Stimulated activated naive CD8-positive, alpha-beta T cell treated with anti-CD3 and anti-CD28 coated beads, Interleukin-15, amount 100 ng/mL, for 72 hours (primary cell): ENCODE results near the gene SPATA46.

Experiments
- ATAC-seq: fragments of 150-1000 bp; cut with Tn5 transposase; 2 replicates; pipeline ENCODE4 v1.10.0; 2021; ENCODE audit warnings: mild to moderate bottlenecking, moderate library complexity
- DNase-seq, 2 donors: peaks; one replicate each; pipeline ENCODE4 v3.0.0; 2021 to 2022
- H3K27ac Mint-ChIP-seq, 2 donors: one replicate each; pipeline ENCODE4 v1.8.0; 2022; ENCODE audit warnings: mild to moderate bottlenecking in 2 of 2, mixed read lengths in 2 of 2, moderate library complexity in 2 of 2
- H3K27me3 Mint-ChIP-seq: one replicate; pipeline ENCODE4 v1.8.0; 2022; ENCODE audit warnings: mixed read lengths
- H3K4me1 Mint-ChIP-seq: one replicate; pipeline ENCODE4 v1.8.0; 2022; ENCODE audit warnings: mild to moderate bottlenecking, mixed read lengths
- H3K4me3 Mint-ChIP-seq, 2 donors: one replicate each; pipeline ENCODE4 v1.8.0; 2022; ENCODE audit warnings: mild to moderate bottlenecking in 2 of 2, mixed read lengths in 2 of 2, moderate library complexity in 1 of 2
- H3K9me3 Mint-ChIP-seq, 2 donors: one replicate each; pipeline ENCODE4 v1.8.0; 2022; ENCODE audit warnings: mixed read lengths in 2 of 2

SPATA46 gene

GRCh38 chr1:162370161-162370560 lies 6.5 kb downstream of the SPATA46 start:
- no peaks in the 10 kb centered on the region for H3K4me1 Mint-ChIP-seq
- ATAC-seq = no peak
- no peak for DNase-seq
- H3K27me3 Mint-ChIP-seq = no peaks in the 10 kb centered on the region
- H3K4me3 Mint-ChIP-seq = no peak overlapping the region
- H3K27ac Mint-ChIP-seq = no peak overlapping the region
- no peaks in the 10 kb centered on the region for H3K9me3 Mint-ChIP-seq

GRCh38 chr1:162369571-162369970 lies 7.1 kb downstream of the SPATA46 start:
- Mint-ChIP-seq H3K27me3 (no peaks in the 10 kb centered on the region), H3K9me3 (no peaks in the 10 kb centered on the region), H3K27ac (no peak overlapping the region), H3K4me1 (no peaks in the 10 kb centered on the region), H3K4me3 (no peak overlapping the region)
- no peak for ATAC-seq
- no peak for DNase-seq

GRCh38 chr1:162368451-162368850 lies 8.2 kb downstream of the SPATA46 start:
- Mint-ChIP-seq H3K4me1 (no peaks in the 10 kb centered on the region), H3K27me3 (peaks cover 11% of the 10 kb centered on the region), H3K27ac (no peak overlapping the region), H3K9me3 (no peaks in the 10 kb centered on the region), H3K4me3 (no peak overlapping the region)
- ATAC-seq = no peak
- DNase-seq = no peak

- no peak for DNase-seq
- no peaks in the 10 kb centered on the region for H3K4me1 Mint-ChIP-seq
Measured at GRCh38 chr1:162367772-162368171, 8.9 kb downstream of the SPATA46 start.

GRCh38 chr1:162367073-162367472 lies 9.6 kb downstream of the SPATA46 start:
- ATAC-seq (no peak), DNase-seq (no peak)
- H3K27ac Mint-ChIP-seq = no peak overlapping the region
- peaks cover 14% of the 10 kb centered on the region for H3K27me3 Mint-ChIP-seq
- peak overlapping the region in 1 of 2 donors; percentile 49 for H3K4me3 Mint-ChIP-seq
- no peaks in the 10 kb centered on the region for H3K9me3 Mint-ChIP-seq
- no peaks in the 10 kb centered on the region for H3K4me1 Mint-ChIP-seq

More at GRCh38 chr1:162367772-162368171, 8.9 kb downstream of the SPATA46 start:
- Mint-ChIP-seq H3K4me3 (no peak overlapping the region), H3K27me3 (peaks cover 14% of the 10 kb centered on the region), H3K9me3 (no peaks in the 10 kb centered on the region), H3K27ac (no peak overlapping the region)
- no peak for ATAC-seq

- peak overlapping the region in 1 of 2 donors; percentile 49 for H3K4me3 Mint-ChIP-seq
- no peaks in the 10 kb centered on the region for H3K4me1 Mint-ChIP-seq
- DNase-seq (no peak), ATAC-seq (peak; percentile 10)
- H3K27me3 Mint-ChIP-seq = peaks cover 14% of the 10 kb centered on the region
- no peaks in the 10 kb centered on the region for H3K9me3 Mint-ChIP-seq
- no peak overlapping the region for H3K27ac Mint-ChIP-seq
Measured at GRCh38 chr1:162366671-162367070, 10.0 kb downstream of the SPATA46 start.

- peaks cover 14% of the 10 kb centered on the region for H3K27me3 Mint-ChIP-seq
- no peaks in the 10 kb centered on the region for H3K9me3 Mint-ChIP-seq
- no peak overlapping the region for H3K27ac Mint-ChIP-seq
- no peaks in the 10 kb centered on the region for H3K4me1 Mint-ChIP-seq
- no peak overlapping the region for H3K4me3 Mint-ChIP-seq
- no peak for ATAC-seq
- no peak for DNase-seq
Measured at GRCh38 chr1:162366149-162366548, 10.5 kb downstream of the SPATA46 start.

GRCh38 chr1:162365284-162366020 lies 11.2 kb downstream of the SPATA46 start:
- no peaks in the 10 kb centered on the region for H3K9me3 Mint-ChIP-seq
- no peaks in the 10 kb centered on the region for H3K4me1 Mint-ChIP-seq
- DNase-seq = no peak
- peaks cover 14% of the 10 kb centered on the region for H3K27me3 Mint-ChIP-seq
- no peak overlapping the region for H3K27ac Mint-ChIP-seq
- no peak overlapping the region for H3K4me3 Mint-ChIP-seq
- ATAC-seq = no peak

GRCh38 chr1:162364498-162364897 lies 12.2 kb downstream of the SPATA46 start:
- no peak for DNase-seq
- H3K27ac Mint-ChIP-seq = peak overlapping the region in 1 of 2 donors; percentile 35
- no peak for ATAC-seq
- peaks cover 14% of the 10 kb centered on the region for H3K27me3 Mint-ChIP-seq
- no peak overlapping the region for H3K4me3 Mint-ChIP-seq
- no peaks in the 10 kb centered on the region for H3K9me3 Mint-ChIP-seq
- H3K4me1 Mint-ChIP-seq = no peaks in the 10 kb centered on the region

GRCh38 chr1:162363823-162364222 lies 12.8 kb downstream of the SPATA46 start:
- no peak for ATAC-seq
- H3K9me3 Mint-ChIP-seq = no peaks in the 10 kb centered on the region
- H3K4me3 Mint-ChIP-seq = no peak overlapping the region
- H3K27me3 Mint-ChIP-seq = peaks cover 14% of the 10 kb centered on the region
- H3K4me1 Mint-ChIP-seq = no peaks in the 10 kb centered on the region
- H3K27ac Mint-ChIP-seq = no peak overlapping the region
- DNase-seq = no peak

- no peaks in the 10 kb centered on the region for H3K4me1 Mint-ChIP-seq
- no peak overlapping the region for H3K4me3 Mint-ChIP-seq
- no peak overlapping the region for H3K27ac Mint-ChIP-seq
- ATAC-seq (no peak), DNase-seq (no peak)
- no peaks in the 10 kb centered on the region for H3K9me3 Mint-ChIP-seq
- peaks cover 29% of the 10 kb centered on the region for H3K27me3 Mint-ChIP-seq
Measured at GRCh38 chr1:162361349-162361748, 15.3 kb downstream of the SPATA46 start.

GRCh38 chr1:162360874-162361260 lies 15.8 kb downstream of the SPATA46 start:
- no peaks in the 10 kb centered on the region for H3K4me1 Mint-ChIP-seq
- H3K27ac Mint-ChIP-seq = no peak overlapping the region
- no peak for ATAC-seq
- peaks cover 29% of the 10 kb centered on the region for H3K27me3 Mint-ChIP-seq
- no peak for DNase-seq
- H3K4me3 Mint-ChIP-seq = no peak overlapping the region
- H3K9me3 Mint-ChIP-seq = no peaks in the 10 kb centered on the region

- Mint-ChIP-seq H3K4me3 (no peak overlapping the region), H3K27ac (no peak overlapping the region), H3K9me3 (no peaks in the 10 kb centered on the region), H3K27me3 (peaks cover 29% of the 10 kb centered on the region), H3K4me1 (no peaks in the 10 kb centered on the region)
- DNase-seq (no peak), ATAC-seq (no peak)
Measured at GRCh38 chr1:162360237-162360873, 16.3 kb downstream of the SPATA46 start.

- Mint-ChIP-seq H3K4me3 (no peak overlapping the region), H3K27me3 (peaks cover 29% of the 10 kb centered on the region), H3K27ac (no peak overlapping the region), H3K9me3 (no peaks in the 10 kb centered on the region), H3K4me1 (no peaks in the 10 kb centered on the region)
- DNase-seq = no peak
- no peak for ATAC-seq
Measured at GRCh38 chr1:162359523-162360236, 17.0 kb downstream of the SPATA46 start.

- DNase-seq (no peak), ATAC-seq (no peak)
- Mint-ChIP-seq H3K4me3 (no peak overlapping the region), H3K4me1 (no peaks in the 10 kb centered on the region), H3K27ac (no peak overlapping the region), H3K27me3 (peaks cover 23% of the 10 kb centered on the region), H3K9me3 (no peaks in the 10 kb centered on the region)
Measured at GRCh38 chr1:162358928-162359327, 17.7 kb downstream of the SPATA46 start.

GRCh38 chr1:162357681-162358266 lies 18.9 kb downstream of the SPATA46 start:
- Mint-ChIP-seq H3K9me3 (no peaks in the 10 kb centered on the region), H3K4me3 (no peak overlapping the region), H3K27ac (no peak overlapping the region), H3K27me3 (peaks cover 15% of the 10 kb centered on the region), H3K4me1 (no peaks in the 10 kb centered on the region)
- no peak for DNase-seq
- ATAC-seq = no peak
